WI38 (cell line): ENCODE results near the gene TEAD4.

Source experiments
- H3K4me3 ChIP-seq: 2 replicates; pipeline ENCODE4 v1.5.1; 2011; ENCODE audit warnings: low read depth, mild to moderate bottlenecking, control low read depth, low read length
- CTCF ChIP-seq: IDR thresholded peaks from 2 replicates; pipeline ENCODE4 v1.5.1; 2012; ENCODE audit warnings: low read depth, mild to moderate bottlenecking, control low read depth, low read length

Gene TEAD4

GRCh38 chr12:3035171-3035570, 76.0 kb downstream of the TEAD4 start:
- no peak overlapping the region for H3K4me3 ChIP-seq
- TF ChIP-seq CTCF: no peak

GRCh38 chr12:3035815-3036702, 76.9 kb downstream of the TEAD4 start:
- no peak overlapping the region for H3K4me3 ChIP-seq
- TF ChIP-seq CTCF: no peak; the same call in 1 of the 2 replicates

- no peak overlapping the region for H3K4me3 ChIP-seq
- TF ChIP-seq CTCF: no peak
These were observed 77.9 kb downstream of the TEAD4 start for GRCh38 chr12:3036901-3037600.

- no peak for TF ChIP-seq CTCF
- no peak overlapping the region for H3K4me3 ChIP-seq
These were observed 79.0 kb downstream of the TEAD4 start for GRCh38 chr12:3038166-3038565.

- H3K4me3 ChIP-seq: no peak overlapping the region
- no peak for TF ChIP-seq CTCF
These were observed 79.8 kb downstream of the TEAD4 start for GRCh38 chr12:3038926-3039510.

GRCh38 chr12:3040026-3040656, 80.9 kb downstream of the TEAD4 start:
- TF ChIP-seq CTCF: no peak

More at GRCh38 chr12:3040026-3040656, 80.9 kb downstream of the TEAD4 start:
- no peak overlapping the region for H3K4me3 ChIP-seq
